Right atrium auricular region (tissue), 2 donors: ENCODE data around the gene EPHA3. TPM values are rescaled to one million over a fixed set of nuclear protein-coding genes. Genes with fewer than 3 reads are reported as not detected.

ENCODE experiments used
- DNase-seq: peaks from one replicate; pipeline ENCODE4 v3.0.0-alpha.2; 2019; ENCODE audit warnings: low spot score
- H3K27ac ChIP-seq, 2 donors: fragments of 200-600 bp; sonication (generic); 1 replicate in 1 of 2; 2 replicates in 1 of 2; pipeline ENCODE4 v1.5.1; 2016 to 2019
- H3K27me3 ChIP-seq, 2 donors: fragments of 200-600 bp; sonication (generic); one replicate each; pipeline versions ENCODE4 v1.5.1 to v1.6.0; 2017 to 2019
- H3K36me3 ChIP-seq: fragments of 200-600 bp; sonication (generic); one replicate; pipeline ENCODE4 v1.5.1; 2016
- H3K4me1 ChIP-seq, 2 donors: fragments of 200-600 bp; sonication (generic); one replicate each; pipeline versions ENCODE4 v1.5.1 to v1.6.0; 2017 to 2019
- H3K4me3 ChIP-seq, 2 donors: fragments of 200-600 bp; sonication (generic); 1 replicate in 1 of 2; 2 replicates in 1 of 2; pipeline ENCODE4 v1.5.1; 2017 to 2019; ENCODE audit warnings: mild to moderate bottlenecking in 1 of 2, moderate library complexity in 1 of 2
- H3K9me3 ChIP-seq, 2 donors: fragments of 200-600 bp; sonication (generic); one replicate each; pipeline ENCODE4 v1.5.1; 2019
- CTCF ChIP-seq, 2 donors: fragments of 200-600 bp; sonication (generic); IDR thresholded peaks; one replicate each; pipeline ENCODE4 v1.5.1; 2019; ENCODE audit warnings: antibody characterized with exemption in 2 of 2
- total RNA-seq, 2 donors: library from RNA; depleted of rRNA; stranded (reverse); fragments of >200 nt; gene quantifications; one replicate each; pipeline ENCODE4 v1.1.0, GENCODE V29; 2016

Gene EPHA3
- total RNA-seq, 2 donors from 2014 or later = 5.3 to 5.4 TPM

- Histone ChIP-seq H3K4me1 (no peaks in the 10 kb centered on the region), H3K27ac (no peak overlapping the region), H3K36me3 (no peaks in the 10 kb centered on the region), H3K27me3 (no peaks in the 10 kb centered on the region), H3K9me3 (no peaks in the 10 kb centered on the region), H3K4me3 (no peak overlapping the region)
- no peak for TF ChIP-seq CTCF (IDR thresholded peaks at IDR 0.05)
- DNase-seq = no peak
Observed at GRCh38 chr3:89362496-89362895, 255.1 kb downstream of the EPHA3 start.

- DNase-seq = no peak
- H3K9me3 ChIP-seq = no peaks in the 10 kb centered on the region
Observed at GRCh38 chr3:89363171-89363570, 255.8 kb downstream of the EPHA3 start.

GRCh38 chr3:89364314-89364713, 256.9 kb downstream of the EPHA3 start:
- Histone ChIP-seq H3K4me1 (no peaks in the 10 kb centered on the region), H3K36me3 (no peaks in the 10 kb centered on the region), H3K9me3 (no peaks in the 10 kb centered on the region), H3K27ac (no peak overlapping the region), H3K27me3 (no peaks in the 10 kb centered on the region), H3K4me3 (no peak overlapping the region)
- no peak for DNase-seq
- TF ChIP-seq CTCF (IDR thresholded peaks at IDR 0.05) = no peak

More at GRCh38 chr3:89363171-89363570, 255.8 kb downstream of the EPHA3 start:
- Histone ChIP-seq H3K27me3 (no peaks in the 10 kb centered on the region), H3K4me3 (no peak overlapping the region), H3K36me3 (no peaks in the 10 kb centered on the region), H3K27ac (no peak overlapping the region), H3K4me1 (no peaks in the 10 kb centered on the region)
- no peak for TF ChIP-seq CTCF (IDR thresholded peaks at IDR 0.05)

- H3K27me3 ChIP-seq = no peaks in the 10 kb centered on the region
- DNase-seq = no peak
- no peaks in the 10 kb centered on the region for H3K4me1 ChIP-seq
- no peak overlapping the region for H3K4me3 ChIP-seq
- no peaks in the 10 kb centered on the region for H3K36me3 ChIP-seq
- H3K9me3 ChIP-seq = no peaks in the 10 kb centered on the region
- no peak overlapping the region for H3K27ac ChIP-seq
- no peak for TF ChIP-seq CTCF (IDR thresholded peaks at IDR 0.05)
Observed at GRCh38 chr3:89367166-89367565, 259.7 kb downstream of the EPHA3 start.

GRCh38 chr3:89368846-89369245, 261.4 kb downstream of the EPHA3 start:
- Histone ChIP-seq H3K4me1 (no peaks in the 10 kb centered on the region), H3K27me3 (no peaks in the 10 kb centered on the region), H3K4me3 (no peak overlapping the region), H3K9me3 (no peaks in the 10 kb centered on the region), H3K27ac (no peak overlapping the region), H3K36me3 (no peaks in the 10 kb centered on the region)
- TF ChIP-seq CTCF (IDR thresholded peaks at IDR 0.05) = no peak
- no peak for DNase-seq

GRCh38 chr3:89372456-89372855, 265.0 kb downstream of the EPHA3 start:
- H3K4me1 ChIP-seq = no peaks in the 10 kb centered on the region
- no peaks in the 10 kb centered on the region for H3K9me3 ChIP-seq
- TF ChIP-seq CTCF (IDR thresholded peaks at IDR 0.05) = no peak
- no peaks in the 10 kb centered on the region for H3K27me3 ChIP-seq
- no peaks in the 10 kb centered on the region for H3K36me3 ChIP-seq
- no peak overlapping the region for H3K27ac ChIP-seq
- no peak overlapping the region for H3K4me3 ChIP-seq
- DNase-seq = no peak
